GM19239 (cell line): Measurements from ENCODE around the gene HEPHL1.
"Not testable (repeated sequence)": the region's sequence is repeated elsewhere in the genome, so short reads cannot be mapped to it uniquely, and the experiment has no call there.

Source experiments
- DNase-seq: peaks from one replicate; pipeline ENCODE4 v3.0.0; 2011; ENCODE audit warnings: low spot score; ENCODE audit not compliant: insufficient read length
- FAIRE-seq: peaks from 2 replicates; lab custom pipeline; 2011; peaks lifted over from hg19 to GRCh38; lab: Jason Lieb, UNC

Gene HEPHL1, protein sequence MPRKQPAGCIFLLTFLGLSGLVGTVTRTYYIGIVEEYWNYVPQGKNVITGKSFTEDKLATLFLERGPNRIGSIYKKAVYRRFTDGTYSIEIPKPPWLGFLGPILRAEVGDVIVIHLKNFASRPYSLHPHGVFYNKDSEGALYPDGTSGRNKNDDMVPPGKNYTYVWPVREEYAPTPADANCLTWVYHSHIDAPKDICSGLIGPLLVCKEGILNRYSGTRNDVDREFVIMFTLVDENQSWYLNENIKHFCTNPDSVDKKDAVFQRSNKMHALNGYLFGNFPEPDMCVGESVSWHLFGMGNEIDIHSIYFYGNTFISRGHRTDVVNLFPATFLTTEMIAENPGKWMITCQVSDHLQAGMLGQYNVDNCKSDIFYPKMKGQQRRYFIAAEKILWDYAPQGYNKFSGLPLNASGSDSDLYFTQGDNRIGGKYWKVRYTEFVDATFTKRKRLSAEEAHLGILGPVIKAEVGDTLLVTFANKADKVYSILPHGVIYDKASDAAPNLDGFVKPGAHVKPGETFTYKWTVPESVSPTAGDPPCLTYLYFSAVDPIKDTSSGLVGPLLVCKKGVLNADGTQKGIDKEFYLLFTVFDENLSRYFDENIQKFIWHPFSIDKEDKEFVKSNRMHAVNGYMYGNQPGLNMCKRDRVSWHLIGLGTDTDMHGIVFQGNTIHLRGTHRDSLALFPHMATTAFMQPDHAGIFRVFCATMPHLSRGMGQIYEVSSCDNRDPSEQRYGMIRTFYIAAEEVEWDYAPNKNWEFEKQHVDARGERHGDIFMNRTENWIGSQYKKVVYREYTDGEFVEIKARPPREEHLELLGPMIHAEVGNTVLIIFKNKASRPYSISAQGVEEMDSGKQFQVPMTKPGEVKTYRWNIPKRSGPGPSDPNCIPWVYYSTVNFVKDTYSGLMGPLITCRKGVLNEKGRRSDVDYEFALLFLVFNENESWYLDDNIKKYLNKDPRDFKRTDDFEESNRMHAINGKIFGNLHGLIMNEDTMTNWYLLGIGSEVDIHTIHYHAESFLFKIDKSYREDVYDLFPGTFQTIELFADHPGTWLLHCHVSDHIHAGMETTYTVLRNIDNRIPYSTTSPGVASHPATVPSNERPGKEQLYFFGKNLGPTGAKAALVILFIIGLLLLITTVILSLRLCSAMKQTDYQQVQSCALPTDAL

DNA sequence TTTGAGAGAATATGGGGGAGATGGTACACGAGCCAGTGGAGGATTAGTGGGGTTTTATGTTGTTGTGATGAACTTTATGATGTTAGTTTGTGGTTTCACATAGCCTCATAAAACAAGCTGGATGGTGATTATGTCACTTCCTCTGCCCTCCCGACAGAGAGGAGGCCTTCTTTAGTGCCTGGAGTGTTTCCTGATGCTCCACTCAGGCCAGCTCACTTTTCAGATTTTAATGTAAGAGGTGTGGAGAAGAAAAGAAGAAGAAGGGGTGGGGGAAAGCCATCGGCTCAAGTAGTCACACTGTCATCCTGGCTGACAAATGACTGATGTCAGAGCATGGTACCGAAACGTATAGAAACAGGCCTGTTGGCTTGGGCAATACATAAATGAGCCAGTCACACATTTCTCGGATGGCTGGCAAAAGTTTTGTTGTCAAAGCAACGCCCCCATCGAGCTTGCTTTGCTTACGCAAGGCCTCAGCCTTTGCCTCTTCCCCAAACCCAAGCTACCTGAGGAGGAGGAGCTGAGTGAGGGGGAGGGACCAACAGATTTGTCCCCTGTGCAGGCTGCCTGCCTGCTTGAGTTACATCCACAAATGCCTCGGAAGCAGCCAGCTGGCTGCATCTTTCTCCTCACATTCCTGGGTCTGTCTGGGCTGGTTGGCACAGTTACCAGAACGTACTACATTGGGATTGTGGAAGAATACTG, at the start of gene HEPHL1:
HEPHL1 (plus strand) TSS at position 578 of the 705 bp plus-strand sequence; CDS start at position 593, 15 bp downstream.
- no peak for DNase-seq
- FAIRE-seq: no peak

DNA sequence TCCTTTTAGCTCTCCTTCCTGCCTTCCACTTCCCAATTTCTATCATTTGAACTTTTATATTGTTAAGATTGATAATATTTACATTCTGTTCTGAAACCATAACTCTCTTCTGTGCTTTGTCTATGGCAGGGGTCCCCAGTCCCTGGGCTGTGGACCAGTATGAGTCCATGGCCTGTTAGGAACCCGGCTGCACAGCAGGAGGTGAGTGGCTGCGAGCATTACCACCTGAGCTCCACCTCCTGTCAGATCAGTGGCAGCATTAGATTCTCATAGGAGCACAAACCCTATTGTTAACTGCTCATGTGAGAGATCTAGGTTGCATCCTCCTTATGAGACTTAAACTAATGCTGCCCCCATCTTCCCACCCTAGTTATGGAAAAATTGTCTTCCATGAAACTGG, 48.4 kb upstream of the HEPHL1 start:
- FAIRE-seq: no peak

GRCh38 chr11:93973322-93974051, 47.7 kb upstream of the HEPHL1 start:
- FAIRE-seq, DNase-seq: not testable (repeated sequence)

More for the DNA sequence above, 48.4 kb upstream of the HEPHL1 start:
- no peak for DNase-seq

DNA sequence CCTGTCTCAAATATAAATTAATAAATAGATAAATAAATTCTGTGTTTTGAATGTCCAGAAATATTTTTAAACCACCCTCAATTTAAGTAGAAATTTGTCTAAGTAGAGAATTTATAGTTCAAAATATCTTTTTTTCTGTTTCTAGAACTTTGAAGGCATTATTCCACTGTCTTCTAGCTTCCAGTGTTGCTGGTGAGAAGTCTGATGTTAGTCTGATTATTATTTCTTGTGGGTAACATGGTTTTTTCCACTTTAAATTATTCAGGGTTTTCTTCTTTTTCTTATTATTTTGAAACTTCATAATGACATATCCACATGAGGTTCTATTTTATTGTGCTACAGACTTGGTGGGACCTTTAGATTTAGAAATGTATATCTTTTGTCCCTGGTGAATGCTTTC, 46.4 kb upstream of the HEPHL1 start:
- no peak for DNase-seq
- no peak for FAIRE-seq

DNA sequence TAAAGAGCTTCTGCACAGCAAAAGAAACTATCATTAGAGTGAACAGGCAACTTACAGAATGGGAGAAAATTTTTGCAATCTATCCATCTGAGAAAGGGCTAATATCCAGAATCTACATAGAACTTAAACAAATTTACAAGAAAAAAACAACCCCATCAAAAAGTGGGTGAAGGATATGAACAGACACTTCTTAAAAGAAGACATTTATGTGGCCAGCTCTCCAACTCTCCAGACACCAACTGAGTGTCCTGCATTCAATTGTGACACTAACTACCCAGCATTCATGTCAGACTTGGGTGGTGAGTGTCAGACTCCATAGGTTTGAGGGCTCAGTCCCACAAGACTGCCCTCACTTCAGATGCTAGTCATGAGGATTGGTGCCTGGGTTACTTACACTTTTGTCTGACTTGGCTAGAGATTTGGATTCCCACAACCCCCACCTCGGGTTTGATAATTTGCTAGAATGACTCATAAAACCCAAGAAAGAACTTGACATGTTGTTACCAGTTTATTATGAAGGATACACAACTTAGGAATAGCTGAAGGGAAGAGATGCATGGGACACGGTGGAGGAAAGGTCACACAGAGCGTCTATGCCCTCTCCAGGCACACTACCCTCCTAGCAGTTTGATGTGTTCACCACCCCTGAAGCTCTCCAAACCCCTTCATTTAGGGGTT, 44.4 kb upstream of the HEPHL1 start:
- DNase-seq, FAIRE-seq: not testable (repeated sequence)

DNA sequence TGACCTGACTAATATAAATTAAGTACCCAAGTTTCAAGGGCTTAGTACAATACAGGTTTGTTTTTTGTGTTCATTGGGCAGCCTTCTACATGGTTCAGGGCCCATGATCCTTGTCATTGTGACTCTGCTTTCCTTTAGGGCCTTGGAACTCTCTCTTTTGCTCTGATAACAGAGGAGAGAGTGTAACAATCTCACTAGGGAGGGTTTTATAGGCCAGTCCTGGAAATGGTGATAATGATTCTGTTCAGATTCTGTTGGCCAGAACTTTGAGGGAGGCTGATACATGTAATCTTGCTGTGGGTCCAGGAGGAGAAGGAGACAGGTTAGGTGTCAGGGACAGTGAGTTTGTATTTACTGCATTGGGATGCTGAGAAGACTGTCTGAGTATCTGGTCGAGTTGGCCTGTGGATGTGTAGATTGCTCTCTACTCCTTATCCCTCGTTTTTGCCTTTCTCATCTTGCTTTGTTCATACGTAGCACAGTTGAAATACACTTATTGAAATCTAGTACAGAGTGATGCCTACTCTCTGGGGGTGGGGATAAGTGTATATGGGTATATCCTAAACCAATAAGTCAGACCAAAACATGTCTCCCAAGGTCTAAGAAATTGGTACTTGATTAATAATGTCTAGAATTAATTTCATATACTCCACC, 37.5 kb upstream of the HEPHL1 start:
- FAIRE-seq (no peak), DNase-seq (no peak)

DNA sequence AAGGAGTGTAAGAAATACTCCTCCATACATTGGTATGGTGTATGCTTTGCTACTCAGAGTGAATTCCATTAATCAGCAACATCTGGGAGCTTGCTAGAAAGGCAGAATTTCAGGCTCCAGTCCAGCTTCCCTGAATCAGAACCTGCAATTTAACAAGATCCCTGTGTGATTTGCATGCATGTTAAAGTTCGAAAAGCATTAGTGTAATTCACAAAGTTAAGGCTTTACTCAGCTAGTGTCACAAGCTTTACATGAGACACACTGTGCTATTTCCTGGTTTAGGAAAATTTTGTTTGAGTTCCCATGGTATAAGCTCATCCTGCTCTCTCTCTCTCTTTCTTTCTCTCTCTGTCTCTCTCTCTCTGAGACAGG, 37.0 kb upstream of the HEPHL1 start:
- FAIRE-seq (no peak), DNase-seq (no peak)

DNA sequence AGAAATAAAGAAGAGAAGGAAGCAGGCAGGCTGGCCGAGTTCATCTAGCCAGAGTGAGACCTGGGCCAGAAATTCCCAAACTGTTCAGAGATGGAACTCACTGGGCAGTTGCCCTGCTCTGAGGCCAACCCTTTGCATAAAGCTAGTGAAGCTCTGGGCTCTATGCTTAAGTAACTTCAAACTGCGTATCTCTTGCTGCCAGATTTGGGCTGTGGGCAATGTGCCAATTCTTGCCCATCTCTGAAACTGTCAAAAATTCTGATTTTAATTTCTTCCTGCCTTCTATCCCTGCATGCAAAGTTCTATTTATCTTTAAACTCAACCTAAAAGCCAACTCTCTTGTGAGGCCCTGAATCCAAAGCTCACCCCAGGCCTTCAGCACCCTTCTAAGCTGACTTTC, 36.2 kb upstream of the HEPHL1 start:
- no peak for FAIRE-seq

GRCh38 chr11:93986716-93987115, 34.4 kb upstream of the HEPHL1 start:
- FAIRE-seq (no peak), DNase-seq (no peak)

More for the DNA sequence above, 36.2 kb upstream of the HEPHL1 start:
- no peak for DNase-seq

GRCh38 chr11:93988455-93988854, 32.7 kb upstream of the HEPHL1 start:
- DNase-seq (no peak), FAIRE-seq (no peak)

- no peak for DNase-seq
- FAIRE-seq: no peak
Observed at GRCh38 chr11:93988912-93989311, 32.2 kb upstream of the HEPHL1 start.

DNA sequence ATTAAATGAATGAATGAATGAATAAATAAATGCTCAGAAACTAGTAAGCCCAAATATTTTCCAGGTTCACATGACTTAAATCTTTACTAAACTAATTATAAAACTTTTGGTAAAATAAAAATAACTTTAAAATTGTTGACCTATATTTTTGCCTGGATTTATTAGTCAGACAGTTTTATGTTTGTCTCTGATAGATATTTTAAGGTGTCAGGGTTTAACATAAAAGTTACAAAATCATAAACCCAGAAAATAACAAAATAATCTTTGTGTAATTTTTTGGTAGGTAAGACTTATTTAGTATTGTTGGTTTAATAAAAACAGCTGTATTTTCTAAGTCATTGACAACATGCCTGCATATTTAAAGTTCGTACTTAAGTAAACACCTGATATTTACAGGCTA, 27.4 kb upstream of the HEPHL1 start:
- FAIRE-seq (no peak), DNase-seq (no peak)

- DNase-seq: no peak
- FAIRE-seq: no peak
Observed at GRCh38 chr11:93997741-93998140, 23.4 kb upstream of the HEPHL1 start.

GRCh38 chr11:94000659-94001058, 20.5 kb upstream of the HEPHL1 start:
- no peak for DNase-seq
- FAIRE-seq: no peak

DNA sequence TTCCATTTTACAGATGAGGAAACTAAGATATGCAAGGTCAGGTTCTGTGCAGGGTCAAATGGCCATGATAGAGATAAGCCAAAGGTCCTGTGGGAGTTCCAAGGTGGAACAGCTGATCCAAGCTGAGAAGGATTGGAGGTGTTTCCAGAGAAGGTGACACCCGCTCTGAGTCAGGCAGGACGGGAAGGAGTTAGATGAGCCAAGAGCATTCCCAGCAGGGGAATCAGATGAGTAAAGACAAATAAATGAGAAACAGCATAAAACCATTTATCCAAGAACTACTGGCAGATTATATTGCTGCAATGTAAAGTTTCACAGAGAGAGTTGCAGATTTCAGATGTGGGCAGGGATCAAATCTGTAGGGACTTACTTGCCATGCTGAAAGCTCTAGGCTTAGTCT, 18.9 kb upstream of the HEPHL1 start:
- no peak for DNase-seq
- FAIRE-seq: no peak

DNA sequence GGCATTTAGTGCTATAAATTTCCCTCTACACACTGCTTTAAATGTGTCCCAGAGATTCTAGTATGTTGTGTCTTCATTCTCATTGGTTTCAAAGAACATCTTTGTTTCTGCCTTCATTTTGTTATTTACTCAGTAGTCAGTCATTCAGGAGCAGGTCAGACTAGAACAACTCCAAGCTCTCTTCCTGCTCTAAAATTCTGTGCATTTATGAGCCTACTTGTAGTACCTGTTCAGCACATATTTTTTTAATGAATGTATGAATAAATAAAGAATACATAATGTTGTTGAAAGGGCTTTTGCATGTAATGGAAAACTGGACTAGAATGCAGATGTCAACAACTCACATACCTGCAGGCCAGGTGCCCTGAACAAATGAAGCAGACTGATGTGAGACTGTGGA, 13.7 kb upstream of the HEPHL1 start:
- FAIRE-seq (no peak), DNase-seq (no peak)

DNA sequence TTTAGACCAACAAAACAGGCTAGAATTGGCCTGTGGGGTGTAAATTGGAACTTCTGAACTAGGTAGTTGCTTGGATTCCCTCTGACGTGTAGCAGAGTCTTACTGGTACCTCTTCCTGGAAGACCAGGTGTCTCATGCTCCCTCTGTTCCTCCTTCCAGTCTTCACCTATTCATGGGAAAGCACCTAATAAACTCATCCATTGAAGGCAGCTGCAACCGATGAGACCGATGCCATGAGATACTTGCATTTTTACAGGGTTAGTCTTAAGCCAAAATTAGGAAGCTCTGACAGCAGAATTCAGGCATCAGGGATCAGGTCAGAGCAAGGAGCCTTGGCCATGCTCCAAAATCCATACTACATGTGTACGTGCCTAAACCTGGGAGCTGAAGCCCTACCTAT, 13.2 kb upstream of the HEPHL1 start:
- DNase-seq: no peak
- no peak for FAIRE-seq

- no peak for FAIRE-seq
- DNase-seq: no peak
Observed at GRCh38 chr11:94010136-94010535, 11.0 kb upstream of the HEPHL1 start.
